SH-SY5Y (cell line): ENCODE measurements around the gene DNAH8.

ENCODE experiments used
- GATA2 ChIP-seq: IDR thresholded peaks from 2 replicates; pipeline ENCODE4 v1.6.1; 2011; ENCODE audit warnings: mild to moderate bottlenecking, low read depth, low read length
- GATA3 ChIP-seq: IDR thresholded peaks from 2 replicates; pipeline ENCODE4 v1.6.1; 2011; ENCODE audit warnings: low read depth, mild to moderate bottlenecking, low read length, moderate library complexity

- TF ChIP-seq GATA2 (no peak), GATA3 (no peak)
These were observed 346.5 kb downstream of the DNAH8 start for GRCh38 chr6:39061588-39061987.
